ENCODE measurements around the gene RHOA.

DNA sequence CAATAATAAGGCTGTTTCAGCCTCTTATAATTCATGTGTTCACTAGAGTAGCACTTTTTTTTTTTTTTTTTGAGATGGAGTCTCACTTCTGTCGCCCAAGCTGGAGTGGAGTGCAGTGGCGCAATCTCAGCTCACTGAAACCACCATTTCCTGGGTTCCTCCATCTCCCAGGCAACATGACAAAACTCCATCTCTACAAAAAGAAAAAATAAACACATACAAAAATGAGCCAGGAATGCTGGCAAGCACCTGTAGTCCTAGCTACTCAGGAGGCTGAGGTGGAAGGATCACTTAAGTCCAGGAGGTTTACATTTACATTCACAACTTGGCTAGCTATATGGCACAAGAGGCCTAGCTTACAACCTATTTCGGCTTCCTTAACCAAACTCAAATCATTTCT is 78.7 kb downstream of the RHOA start:
- no peak for TF ChIP-seq EZH2 (IDR thresholded peaks at IDR 0.05; ENCODE audit: insufficient read depth, low read length)
- TF ChIP-seq, protein P1, sequence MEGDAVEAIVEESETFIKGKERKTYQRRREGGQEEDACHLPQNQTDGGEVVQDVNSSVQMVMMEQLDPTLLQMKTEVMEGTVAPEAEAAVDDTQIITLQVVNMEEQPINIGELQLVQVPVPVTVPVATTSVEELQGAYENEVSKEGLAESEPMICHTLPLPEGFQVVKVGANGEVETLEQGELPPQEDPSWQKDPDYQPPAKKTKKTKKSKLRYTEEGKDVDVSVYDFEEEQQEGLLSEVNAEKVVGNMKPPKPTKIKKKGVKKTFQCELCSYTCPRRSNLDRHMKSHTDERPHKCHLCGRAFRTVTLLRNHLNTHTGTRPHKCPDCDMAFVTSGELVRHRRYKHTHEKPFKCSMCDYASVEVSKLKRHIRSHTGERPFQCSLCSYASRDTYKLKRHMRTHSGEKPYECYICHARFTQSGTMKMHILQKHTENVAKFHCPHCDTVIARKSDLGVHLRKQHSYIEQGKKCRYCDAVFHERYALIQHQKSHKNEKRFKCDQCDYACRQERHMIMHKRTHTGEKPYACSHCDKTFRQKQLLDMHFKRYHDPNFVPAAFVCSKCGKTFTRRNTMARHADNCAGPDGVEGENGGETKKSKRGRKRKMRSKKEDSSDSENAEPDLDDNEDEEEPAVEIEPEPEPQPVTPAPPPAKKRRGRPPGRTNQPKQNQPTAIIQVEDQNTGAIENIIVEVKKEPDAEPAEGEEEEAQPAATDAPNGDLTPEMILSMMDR (IDR thresholded peaks at IDR 0.05; ENCODE audit: insufficient read depth, low read depth, low read length) = no peak

Measured in astrocyte (in vitro differentiated cells and primary cell).